T follicular helper cell (primary cell): Measurements from ENCODE around the gene MTA3.
"Not testable (repeated sequence)": the region's sequence is repeated elsewhere in the genome, so short reads cannot be mapped to it uniquely, and the experiment has no call there.

Experiments
- DNase-seq: peaks from one replicate; pipeline ENCODE4 v3.0.0-alpha.2; 2020; ENCODE audit warnings: low read depth

Gene MTA3

DNA sequence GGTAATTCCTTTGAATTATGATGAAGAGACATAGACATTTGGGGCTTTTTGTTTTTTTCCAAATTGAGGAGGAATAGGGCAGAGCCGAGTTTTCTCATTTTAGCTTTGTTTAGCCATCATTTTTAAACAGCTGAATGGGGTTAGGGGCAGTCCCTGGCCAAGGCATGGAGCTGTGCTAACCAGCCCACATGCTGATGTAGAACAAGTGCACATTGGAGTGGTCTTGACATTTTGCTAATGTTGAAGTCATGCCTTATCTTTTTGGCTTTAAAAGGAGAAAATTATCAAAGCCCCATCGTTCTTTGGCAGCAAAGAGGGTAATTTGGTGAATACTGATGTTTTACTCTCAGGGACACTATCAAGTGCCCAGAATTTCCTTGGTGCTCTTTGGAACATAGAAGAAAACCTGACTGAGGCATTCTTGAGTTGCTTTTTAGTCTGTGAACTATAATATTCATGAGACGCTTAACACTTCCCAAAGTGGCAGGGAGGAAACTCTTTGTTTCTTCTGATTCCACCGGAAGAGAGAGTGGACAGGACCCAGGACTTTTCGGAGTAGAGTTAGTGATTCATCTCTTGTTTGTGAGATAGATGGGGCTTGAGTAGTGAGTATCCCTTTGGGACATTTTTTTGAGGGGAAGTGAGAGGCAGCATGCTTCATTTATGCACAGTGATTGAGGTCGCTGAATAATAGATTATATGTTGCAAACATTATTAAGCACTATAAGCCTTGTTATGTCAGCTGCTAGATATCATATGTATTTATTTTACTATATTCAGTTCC lies 45.0 kb downstream of the MTA3 start:
- DNase-seq, result no peak

DNA sequence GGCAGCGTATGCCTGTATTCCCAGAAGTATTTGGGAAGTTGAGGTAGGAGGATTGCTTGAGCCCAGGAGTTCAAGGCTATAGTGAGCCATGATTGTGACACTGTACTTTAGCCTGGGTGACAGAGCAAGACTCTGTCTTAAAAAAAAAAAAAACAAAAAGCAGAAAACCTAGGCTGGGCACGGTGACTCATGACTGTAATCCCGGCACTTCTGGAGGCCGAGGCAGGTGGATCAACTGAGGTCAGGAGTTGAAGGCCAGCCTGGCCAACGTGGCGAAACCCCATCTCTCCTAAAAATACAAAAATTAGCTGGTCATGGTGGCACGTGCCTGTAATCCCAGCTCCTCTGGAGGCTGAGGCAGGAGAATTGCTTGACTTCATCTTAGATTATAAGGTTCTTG lies 46.4 kb downstream of the MTA3 start:
- DNase-seq, result no peak

DNA sequence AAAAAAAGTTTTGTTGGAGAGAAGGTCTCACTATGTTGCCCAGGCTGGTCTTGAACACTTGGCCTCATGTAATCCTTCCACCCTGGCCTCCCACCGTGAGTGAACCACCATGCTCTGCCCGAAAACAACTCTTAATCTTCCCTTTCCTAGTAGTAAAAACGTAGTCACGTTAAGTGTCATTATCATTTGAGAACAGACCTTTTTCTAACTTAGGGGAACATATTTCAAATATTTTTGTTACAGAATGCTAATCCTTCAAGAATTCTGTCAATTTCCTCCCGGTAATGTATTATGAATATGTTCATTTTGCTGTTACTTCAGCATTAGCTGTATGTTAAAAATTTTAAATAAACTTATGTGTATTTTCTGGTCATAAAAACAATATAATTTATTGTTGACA lies 49.7 kb downstream of the MTA3 start:
- DNase-seq, result no peak

DNA sequence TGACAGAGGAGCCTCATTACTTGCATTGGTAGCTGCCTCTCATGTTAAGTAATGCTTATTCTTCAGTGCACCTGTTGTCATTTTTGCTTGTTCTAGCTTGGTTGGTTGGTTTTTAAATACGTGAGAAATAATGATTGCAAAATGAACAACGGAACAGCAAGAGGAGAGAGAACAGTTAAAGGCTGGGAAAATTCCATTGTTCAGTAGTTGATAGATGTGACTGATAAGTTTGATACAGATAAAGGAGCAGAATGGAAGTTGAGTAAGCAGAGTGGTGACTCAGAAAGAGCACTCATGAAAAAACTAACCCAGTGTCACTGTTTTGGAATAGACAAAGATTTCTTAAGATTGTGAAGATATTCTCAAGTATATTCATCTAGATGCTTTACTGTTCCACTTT lies 50.5 kb downstream of the MTA3 start:
- DNase-seq, result no peak

DNA sequence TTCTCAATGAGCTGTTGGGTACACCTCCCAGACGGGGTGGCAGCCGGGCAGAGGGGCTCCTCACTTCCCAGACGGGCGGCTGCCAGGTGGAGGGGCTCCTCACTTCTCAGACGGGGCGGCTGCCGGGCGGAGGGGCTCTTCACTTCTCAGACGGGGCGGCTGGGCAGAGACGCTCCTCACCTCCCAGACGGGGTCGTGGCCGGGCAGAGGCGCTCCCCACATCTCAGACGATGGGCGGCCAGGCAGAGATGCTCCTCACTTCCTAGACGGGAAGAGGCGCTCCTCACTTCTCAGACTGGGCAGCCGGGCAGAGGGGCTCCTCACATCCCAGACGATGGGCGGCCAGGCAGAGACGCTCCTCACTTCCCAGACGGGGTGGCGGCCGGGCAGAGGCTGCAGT lies 53.2 kb downstream of the MTA3 start:
- not testable (repeated sequence) for DNase-seq

DNA sequence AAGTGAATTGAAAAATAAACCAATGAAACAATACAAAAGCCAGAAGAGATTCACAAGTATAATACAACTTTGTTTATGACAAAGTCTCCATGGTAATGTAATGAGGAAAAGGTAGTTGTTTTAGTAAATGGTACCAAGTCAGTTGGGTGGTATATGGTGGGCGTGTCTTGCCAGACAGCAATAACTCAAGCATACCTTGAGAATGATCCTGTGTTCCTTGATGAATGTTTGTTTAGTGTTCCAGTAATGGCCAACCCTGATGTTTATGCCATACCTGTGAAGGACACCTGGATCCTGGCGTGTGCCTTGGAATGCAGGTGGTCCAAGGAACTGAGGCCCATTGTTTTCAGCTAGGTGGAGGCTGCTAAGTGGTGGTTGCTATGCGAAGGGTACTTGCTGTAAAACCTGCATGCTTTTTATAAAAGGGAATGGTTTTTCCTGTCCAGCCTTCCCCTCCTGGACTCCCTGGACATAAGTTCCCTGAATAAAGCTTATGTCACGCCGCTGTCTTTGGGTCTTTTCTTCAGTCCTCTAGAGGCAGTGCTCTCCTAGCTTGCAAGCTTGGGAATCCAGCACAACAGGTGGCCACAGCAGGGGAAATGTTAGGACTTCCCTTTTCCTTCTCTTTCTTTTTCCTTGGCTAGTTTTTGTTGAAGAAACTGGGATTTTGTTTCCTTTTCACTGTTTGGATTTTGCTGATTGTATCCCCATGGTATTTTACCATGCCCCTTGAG lies 54.7 kb downstream of the MTA3 start:
- DNase-seq, result no peak

DNA sequence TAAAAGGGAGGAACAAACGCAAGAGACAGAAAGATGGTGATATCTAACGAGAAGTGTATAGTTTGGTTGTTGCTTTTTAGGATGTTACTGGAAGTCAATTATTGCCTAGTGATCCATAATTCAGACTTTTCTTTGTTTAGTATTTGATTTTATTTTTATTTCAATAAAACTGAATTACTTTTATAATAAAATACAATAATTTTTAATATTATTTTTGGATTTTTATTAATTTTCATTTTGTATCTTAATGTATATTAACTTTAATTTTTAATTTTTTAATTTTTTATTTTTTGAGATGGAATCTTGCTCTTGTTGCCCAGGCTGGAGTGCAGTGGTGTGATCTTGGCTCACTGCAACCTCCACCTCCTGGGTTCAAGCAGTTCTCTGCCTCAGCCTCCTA lies 55.6 kb downstream of the MTA3 start:
- DNase-seq, result no peak

DNA sequence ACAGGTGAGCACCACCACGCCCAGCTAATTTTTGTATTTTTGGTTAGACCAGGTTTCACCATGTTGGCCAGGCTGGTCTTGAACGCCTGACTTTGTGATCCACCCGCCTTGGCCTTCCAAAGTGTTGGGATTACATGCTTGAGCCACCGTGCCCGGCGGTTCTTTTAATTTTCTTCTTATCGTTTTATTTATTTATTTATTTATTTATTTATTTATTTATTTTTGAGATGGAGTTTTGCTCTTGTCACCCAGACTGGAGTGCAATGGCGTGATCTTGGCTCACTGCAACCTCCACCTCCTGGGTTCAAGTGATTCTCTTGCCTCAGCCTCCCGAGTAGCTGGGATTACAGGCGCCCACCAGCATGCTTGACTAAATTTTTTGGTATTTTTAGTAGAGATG lies 59.6 kb downstream of the MTA3 start:
- not testable (repeated sequence) for DNase-seq

DNA sequence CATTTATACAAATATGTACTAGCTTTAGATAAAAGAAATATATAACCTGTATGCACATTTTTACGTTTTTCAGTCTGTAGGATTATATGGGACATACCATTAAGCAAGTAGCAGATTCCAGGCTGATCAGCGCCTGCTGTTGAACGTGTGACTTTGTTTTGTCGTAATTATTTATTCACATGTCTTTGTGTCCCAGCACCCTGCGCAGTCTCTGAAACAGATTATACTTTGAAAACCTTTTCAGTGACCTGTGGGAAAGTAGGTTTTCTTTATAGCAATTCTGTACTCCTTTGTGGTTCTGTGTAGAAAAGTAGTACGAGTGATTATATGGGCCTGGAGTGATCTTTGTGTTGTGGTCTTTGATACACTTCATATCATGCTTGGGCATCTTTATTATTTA lies 68.5 kb downstream of the MTA3 start:
- no peak for DNase-seq

DNA sequence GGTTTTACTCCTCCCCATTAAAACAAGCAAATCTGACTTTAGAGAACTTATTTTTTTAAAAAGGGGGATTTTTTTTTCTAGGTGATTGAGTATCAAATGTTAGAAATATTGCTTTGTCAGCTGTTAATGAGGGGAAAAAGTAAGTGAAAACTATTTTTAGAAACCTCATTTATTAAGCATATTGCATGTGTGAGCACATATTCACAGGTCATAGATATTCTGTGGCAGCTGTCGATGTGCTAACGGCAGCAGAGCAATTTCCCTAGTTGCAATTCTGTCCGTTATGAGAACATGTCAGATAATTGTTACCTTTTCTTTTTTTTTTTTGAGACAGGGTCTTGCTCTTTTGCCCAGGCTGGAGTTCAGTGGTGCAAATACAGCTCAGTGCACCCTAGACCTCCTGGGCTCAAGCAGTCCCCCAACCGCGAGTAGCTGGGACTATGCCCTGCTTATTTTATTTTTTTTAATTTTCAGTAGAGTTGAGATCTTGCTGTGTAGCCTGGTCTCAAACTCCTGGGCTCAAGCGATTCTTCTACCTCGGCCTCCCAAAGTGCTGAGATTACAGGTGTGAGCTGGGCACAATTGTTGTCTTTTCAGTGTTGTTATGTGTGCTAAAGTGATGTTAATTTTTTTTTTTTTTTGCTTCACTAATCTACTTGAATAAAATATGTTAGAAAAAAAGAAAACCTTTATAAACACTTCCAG lies 69.8 kb downstream of the MTA3 start:
- no peak for DNase-seq

DNA sequence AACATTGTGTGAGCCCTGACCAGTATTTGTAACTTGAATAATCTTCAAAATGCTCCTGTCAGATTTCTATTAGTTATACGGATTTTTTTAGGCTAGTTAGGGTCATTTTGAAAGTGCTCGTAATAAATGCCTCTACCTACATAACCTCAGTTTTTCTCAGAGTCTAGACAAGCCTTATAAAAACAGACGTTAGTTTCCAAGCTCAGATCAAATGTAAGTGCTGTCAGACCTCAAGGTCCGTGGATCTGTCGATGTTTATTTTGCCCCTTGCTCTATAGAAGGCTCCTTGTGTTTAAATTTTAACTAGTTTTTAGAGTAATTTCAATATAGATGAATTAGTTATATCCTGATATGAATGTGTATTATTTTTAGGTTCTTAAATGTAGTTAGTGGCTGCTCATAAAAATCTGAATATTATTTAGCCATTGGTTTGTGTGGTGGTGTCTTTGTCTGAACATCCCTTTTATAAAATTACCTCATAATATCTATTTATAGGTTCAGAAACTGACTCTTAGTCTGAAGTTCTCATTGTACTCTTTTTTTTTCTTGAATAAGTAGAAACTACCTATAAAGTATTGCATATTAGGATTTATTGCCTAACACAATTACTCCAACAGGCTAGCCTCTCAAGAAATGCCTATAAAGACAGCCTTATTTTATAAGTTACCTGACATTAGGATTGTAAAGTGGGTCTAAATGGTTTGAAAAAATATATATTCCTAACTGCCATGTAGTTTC lies 71.1 kb downstream of the MTA3 start:
- DNase-seq, result no peak

DNA sequence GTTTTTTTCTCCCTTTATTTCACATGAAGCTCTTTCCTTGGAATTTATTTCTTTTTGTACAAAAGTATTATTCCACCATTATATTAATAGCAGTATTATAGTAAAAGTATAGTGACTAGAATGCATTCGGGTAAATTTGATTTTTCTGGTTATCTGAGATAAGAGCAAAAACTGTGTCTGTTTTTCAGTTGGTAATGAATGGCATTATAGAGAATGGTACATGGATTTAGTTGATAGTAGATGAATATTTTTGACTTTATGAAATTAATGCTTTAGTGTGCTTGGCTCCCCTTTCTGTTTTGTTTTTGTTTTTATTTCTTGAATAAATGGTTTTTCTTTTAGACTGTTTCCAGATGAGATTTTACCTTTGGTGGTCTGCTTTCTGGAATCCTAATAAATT lies 71.8 kb downstream of the MTA3 start:
- no peak for DNase-seq

DNA sequence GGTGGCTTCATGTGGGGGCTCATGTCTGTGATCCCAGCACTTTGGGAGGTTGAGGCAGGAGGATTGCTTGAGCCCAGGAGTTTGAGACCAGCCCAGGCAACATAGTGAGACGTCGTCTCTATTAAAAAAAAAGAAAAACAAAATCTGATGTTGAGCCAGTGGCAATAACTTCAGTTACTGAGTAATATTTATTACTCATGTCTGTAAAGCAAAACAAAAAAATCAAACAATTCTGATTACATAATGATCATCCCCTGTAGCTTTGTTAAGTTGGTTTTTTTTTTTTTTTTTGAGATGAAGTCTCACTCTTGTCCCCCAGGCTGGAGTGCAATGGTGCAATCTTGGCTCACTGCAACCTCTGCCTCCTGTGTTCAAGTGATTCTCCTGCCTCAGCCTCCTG lies 73.9 kb downstream of the MTA3 start:
- not testable (repeated sequence) for DNase-seq

DNA sequence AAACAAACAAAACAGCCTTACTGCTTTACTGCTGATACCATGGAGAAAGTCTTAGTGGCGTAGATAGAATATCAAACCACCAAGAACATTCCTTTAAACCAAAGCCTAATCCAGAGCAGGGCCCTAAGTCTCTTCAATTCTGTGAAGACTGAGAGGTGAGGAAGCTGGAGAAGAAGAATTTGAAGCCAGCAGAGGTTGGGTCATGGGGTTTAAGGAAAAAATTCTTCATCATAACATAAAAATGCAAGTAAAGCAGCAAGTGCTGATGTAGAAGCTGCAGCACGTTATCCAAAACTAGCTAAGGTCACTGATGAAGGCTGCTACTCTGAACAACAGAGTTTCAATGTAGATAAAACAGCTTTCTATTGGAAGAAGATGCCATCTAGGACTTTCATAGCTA lies 77.1 kb downstream of the MTA3 start:
- DNase-seq, result no peak

DNA sequence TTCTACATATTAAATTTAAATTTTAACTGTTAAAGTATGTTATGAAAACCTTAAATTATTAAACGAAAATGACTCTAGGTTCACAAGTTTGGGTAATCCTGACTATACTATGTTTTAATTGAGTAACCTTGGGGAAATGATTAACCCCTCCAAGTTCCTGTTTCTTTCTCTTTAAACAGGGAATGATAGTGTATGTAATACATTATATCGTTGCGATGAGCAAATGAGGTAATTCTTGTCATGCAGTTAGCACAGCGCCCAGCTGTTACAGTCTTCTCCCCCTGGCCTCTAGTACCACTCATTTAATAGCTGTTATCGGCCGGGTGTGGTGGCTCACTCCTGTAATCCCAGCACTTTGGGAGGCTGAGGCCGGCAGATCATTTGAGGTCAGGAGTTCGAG lies 80.4 kb downstream of the MTA3 start:
- DNase-seq, result no peak

DNA sequence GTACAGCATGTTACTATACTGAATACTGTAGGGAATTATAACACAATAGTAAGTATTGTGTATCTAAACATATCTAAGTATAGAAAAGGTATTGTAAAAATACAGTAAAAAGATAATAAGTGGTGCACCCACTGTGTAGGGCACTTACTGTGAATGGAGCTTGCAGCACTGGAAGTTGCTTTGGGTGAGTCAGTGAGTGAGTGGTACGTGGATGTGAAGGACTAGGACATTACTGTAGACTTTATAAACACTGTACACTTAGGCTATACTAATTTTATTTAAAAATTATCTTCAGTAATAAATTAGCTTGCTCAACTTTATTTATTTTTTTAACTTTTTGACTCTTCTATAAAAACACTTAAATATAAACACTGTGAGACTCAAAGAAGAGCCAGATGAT lies 82.6 kb downstream of the MTA3 start:
- DNase-seq, result no peak

DNA sequence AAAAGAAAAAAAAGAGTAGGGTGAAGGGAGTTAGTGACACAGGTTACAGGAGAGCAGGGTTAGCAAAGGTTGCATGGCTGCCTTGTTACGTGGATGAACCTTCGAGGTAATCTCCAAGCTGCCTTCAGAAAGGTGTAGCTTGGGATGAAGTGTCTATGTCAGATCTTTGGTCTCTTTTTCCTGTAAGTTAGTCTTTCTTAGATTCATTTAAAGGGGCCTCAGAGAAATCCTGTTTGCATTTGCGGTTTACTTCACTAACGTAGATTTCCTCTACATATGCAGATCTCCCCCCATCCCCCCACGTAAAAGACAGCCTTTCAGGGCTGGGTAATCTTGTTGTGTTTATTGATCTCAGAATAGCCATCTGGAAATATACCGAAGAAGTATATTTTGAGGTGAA lies 83.7 kb downstream of the MTA3 start:
- DNase-seq, result peak; percentile 3

DNA sequence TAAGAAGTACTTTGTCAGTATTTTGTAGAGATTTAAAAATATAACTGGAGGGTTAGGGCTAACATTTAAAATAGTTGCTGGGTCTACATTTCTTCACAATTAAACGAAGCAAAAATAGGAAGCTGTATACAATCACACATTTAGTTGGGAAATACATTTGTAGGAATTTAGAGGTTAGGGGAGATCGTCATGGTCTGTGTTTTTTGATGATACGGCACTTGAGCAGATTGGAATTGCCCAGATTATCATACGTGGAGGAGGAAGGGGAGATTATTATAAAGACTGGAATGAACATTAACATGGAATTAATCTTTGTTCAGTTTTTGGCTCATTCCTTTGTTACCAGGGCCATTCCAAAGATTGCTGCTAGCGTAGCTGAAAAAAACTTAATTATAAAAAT lies 84.6 kb downstream of the MTA3 start:
- no peak for DNase-seq

DNA sequence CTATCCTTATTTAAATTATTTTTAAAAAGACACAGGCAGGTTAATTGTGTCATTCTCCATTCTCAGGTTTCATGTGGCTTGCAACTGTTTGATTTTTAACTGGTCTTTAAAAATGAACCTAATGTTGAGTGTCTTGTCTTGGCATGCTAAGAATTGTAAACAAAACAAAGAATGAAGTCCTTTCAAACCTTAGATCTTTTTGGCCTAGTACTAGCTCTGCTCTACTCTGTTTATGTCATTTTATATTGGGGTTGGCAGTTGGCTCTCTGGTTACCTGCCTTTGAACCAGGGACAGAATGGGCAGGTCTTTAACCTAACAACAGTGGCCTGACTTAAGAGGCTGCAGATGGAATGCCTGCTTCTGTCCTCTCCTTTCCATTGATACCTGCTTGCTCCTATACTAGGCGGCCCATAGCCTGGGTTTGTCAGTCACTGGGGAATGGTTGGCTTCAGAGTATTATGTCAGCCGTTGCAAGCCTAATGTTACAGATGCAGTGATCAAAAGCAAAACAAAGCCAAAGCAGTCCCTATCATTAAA lies 85.5 kb downstream of the MTA3 start:
- no peak for DNase-seq

DNA sequence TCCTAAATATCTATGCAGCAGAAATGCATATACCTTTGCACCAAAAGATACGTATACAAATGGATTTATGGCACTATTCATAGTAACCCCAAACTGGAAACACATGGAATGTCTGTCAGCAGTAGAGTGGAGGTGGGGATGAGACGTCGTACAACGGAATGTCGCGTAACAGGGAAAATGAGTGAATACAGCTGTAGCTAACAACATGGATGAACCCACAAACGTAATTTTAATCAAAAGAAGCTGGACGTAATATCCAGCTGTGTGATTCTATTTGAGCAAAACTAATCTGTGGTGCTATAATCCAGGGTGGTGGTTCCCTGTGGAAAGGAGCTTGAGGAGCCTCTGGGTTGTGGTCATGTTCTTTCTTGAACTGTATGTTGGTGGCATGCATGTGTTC lies 89.9 kb downstream of the MTA3 start:
- no peak for DNase-seq

DNA sequence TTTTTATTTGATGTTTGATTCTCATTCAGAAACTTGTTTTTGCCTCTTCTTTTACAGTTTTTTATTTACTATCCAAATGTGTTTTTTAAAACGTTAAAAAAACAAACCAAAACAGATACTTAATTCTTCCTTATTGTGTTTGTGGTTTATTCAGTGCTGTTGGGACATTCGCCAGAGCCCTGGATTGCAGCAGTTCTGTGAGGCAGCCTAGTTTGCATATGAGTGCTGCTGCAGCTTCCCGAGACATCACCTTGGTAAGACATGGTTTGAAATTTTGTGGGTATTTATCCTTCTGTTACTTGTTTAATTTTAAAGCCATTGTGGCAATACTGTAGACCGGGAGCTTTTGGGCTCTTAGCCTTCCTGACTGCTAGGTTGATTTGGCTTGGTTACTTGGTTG lies 91.2 kb downstream of the MTA3 start:
- DNase-seq, result no peak
